Type B pancreatic cell (in vitro differentiated cells): ENCODE results near the gene NDE1. TPM values are rescaled to one million over a fixed set of nuclear protein-coding genes. Genes with fewer than 3 reads are reported as not detected.
"Not testable (repeated sequence)": the region's sequence is repeated elsewhere in the genome, so short reads cannot be mapped to it uniquely, and the experiment has no call there.

Experiments used
- DNase-seq: peaks from one replicate; pipeline ENCODE4 v3.0.0; 2021; ENCODE audit warnings: mixed read lengths; ENCODE audit not compliant: unreplicated experiment; ENCODE audit errors: extremely low spot score
- H3K27ac Mint-ChIP-seq: 2 replicates; pipeline ENCODE4 v1.8.0; 2021; ENCODE audit warnings: mild to moderate bottlenecking, mixed read lengths
- H3K27me3 Mint-ChIP-seq: 2 replicates; pipeline ENCODE4 v1.8.0; 2021; ENCODE audit warnings: mixed read lengths
- H3K36me3 Mint-ChIP-seq: 2 replicates; pipeline ENCODE4 v1.8.0; 2021; ENCODE audit warnings: mixed read lengths
- H3K4me1 Mint-ChIP-seq: one replicate; pipeline ENCODE4 v1.8.0; 2021; ENCODE audit warnings: mixed read lengths; ENCODE audit not compliant: unreplicated experiment
- H3K4me3 Mint-ChIP-seq: 2 replicates; pipeline ENCODE4 v1.8.0; 2021; ENCODE audit warnings: mild to moderate bottlenecking, mixed read lengths
- H3K9me3 Mint-ChIP-seq: 2 replicates; pipeline ENCODE4 v1.8.0; 2021; ENCODE audit warnings: mixed read lengths
- CTCF ChIP-seq: fragments of 200-600 bp; sonication (generic); conservative IDR thresholded peaks from 2 replicates; pipeline ENCODE4 v1.5.0; 2021; ENCODE audit warnings: antibody characterized with exemption, mild to moderate bottlenecking
- total RNA-seq: library from RNA; stranded (reverse); gene quantifications from 2 replicates; pipeline ENCODE4 v1.2.1, GENCODE V29; 2021; ENCODE audit warnings: low replicate concordance

NDE1 gene
- total RNA-seq, 1 donor from 2014 or later, result 76.4 TPM

- H3K36me3 Mint-ChIP-seq, result no peaks in the 10 kb centered on the region
- peak overlapping the region; percentile 41 for H3K27ac Mint-ChIP-seq
- peak overlapping the region; percentile 86 for H3K4me3 Mint-ChIP-seq
These were observed 372 bp upstream of the NDE1 start for GRCh38 chr16:15649727-15650018.

GRCh38 chr16:15650698-15651171 lies 690 bp downstream of the NDE1 start:
- Mint-ChIP-seq H3K27me3 (no peaks in the 10 kb centered on the region), H3K36me3 (no peaks in the 10 kb centered on the region), H3K9me3 (no peaks in the 10 kb centered on the region), H3K4me1 (peaks cover 7% of the 10 kb centered on the region), H3K27ac (peak overlapping the region; percentile 92), H3K4me3 (peak overlapping the region; percentile 99)
- TF ChIP-seq CTCF, result no peak
- no peak for DNase-seq

More at GRCh38 chr16:15649727-15650018, 372 bp upstream of the NDE1 start:
- TF ChIP-seq CTCF, result no peak
- H3K27me3 Mint-ChIP-seq, result no peaks in the 10 kb centered on the region
- no peaks in the 10 kb centered on the region for H3K9me3 Mint-ChIP-seq
- DNase-seq, result no peak
- peaks cover 7% of the 10 kb centered on the region for H3K4me1 Mint-ChIP-seq

DNA sequence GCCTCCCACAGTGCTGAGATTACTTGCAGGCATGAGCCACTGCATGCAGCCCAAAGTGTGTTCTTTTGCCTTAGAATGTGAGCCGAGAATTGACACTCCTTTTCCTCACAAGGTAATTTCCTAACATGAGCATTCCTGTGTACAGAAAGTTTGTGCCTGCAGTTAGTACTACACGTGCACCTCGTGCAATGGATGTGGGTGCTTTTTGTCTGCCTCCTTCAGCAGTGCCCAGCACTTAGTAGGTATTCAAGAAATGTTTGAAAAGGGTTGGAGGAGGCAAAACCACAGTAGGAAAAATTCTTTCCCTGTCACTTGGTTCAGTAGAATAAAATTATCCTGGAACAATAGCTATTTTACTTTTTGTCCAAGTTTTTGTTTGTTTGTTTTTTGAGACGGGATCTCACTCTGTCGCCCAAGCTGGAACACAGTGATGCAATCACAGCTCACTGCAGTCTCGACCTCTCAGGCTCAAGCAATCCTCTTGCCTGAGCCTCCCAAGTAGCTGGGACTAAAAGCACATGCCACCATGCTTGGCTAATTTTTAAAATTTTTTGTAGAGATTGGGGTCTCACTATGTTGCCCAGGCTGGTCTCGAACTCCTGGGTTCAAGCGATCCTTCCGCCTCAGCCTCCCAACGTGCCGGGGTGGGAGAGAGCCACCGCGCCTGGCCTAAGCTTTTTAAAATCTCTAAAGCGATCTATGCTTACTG lies 2.4 kb downstream of the NDE1 start:
- Mint-ChIP-seq H3K4me1 (peaks cover 11% of the 10 kb centered on the region), H3K27ac (peak overlapping the region; percentile 7), H3K4me3 (peak overlapping the region; percentile 75), H3K27me3 (no peaks in the 10 kb centered on the region), H3K9me3 (no peaks in the 10 kb centered on the region), H3K36me3 (no peaks in the 10 kb centered on the region)
- no peak for DNase-seq
- no peak for TF ChIP-seq CTCF

DNA sequence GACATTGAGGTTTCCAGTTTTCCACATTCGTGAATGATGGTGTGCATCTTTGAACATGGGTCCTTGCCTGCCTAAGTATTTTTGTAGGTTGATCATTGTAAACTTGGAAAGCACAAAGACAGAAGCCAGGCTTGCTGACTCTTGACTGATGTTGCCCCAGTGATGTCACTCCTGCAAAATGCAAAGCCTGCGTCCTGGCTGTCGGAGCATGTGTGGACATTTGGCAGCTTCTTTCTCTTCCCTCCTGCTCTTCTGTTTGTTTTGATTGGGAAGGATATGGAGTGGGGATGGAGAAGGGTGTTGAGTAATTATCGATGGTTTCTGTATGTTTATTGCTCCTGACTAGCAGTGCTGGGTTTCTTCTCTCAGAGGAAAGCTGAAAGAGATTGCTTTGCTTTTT lies 3.2 kb downstream of the NDE1 start:
- DNase-seq, result no peak
- TF ChIP-seq CTCF, result no peak
- H3K4me1 Mint-ChIP-seq, result peaks cover 11% of the 10 kb centered on the region
- H3K36me3 Mint-ChIP-seq, result no peaks in the 10 kb centered on the region
- peak overlapping the region; percentile 75 for H3K4me3 Mint-ChIP-seq
- H3K27ac Mint-ChIP-seq, result peak overlapping the region; percentile 7
- H3K9me3 Mint-ChIP-seq, result no peaks in the 10 kb centered on the region
- H3K27me3 Mint-ChIP-seq, result no peaks in the 10 kb centered on the region

- no peak for TF ChIP-seq CTCF
- H3K4me1 Mint-ChIP-seq, result peaks cover 11% of the 10 kb centered on the region
- H3K27me3 Mint-ChIP-seq, result no peaks in the 10 kb centered on the region
- H3K4me3 Mint-ChIP-seq, result no peak overlapping the region
- H3K27ac Mint-ChIP-seq, result no peak overlapping the region
- H3K9me3 Mint-ChIP-seq, result no peaks in the 10 kb centered on the region
- no peak for DNase-seq
- no peaks in the 10 kb centered on the region for H3K36me3 Mint-ChIP-seq
These were observed 4.5 kb downstream of the NDE1 start for GRCh38 chr16:15654591-15654990.

DNA sequence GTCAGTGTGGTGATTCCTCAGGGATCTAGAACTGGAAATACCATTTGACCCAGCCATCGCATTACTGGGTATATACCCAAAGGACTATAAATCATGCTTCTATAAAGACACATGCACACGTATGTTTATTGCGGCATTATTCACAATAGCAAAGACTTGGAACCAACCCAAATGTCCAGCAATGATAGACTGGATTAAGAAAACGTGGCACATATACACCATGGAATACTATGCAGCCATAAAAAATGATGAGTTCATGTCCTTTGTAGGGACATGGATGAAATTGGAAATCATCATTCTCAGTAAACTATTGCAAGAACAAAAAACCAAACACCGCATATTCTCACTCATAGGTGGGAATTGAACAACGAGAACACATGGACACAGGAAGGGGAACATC lies 5.5 kb downstream of the NDE1 start:
- not testable (repeated sequence) for DNase-seq, H3K9me3 Mint-ChIP-seq, H3K27me3 Mint-ChIP-seq, H3K36me3 Mint-ChIP-seq, H3K27ac Mint-ChIP-seq, H3K4me3 Mint-ChIP-seq
- peaks cover 14% of the 10 kb centered on the region for H3K4me1 Mint-ChIP-seq
